IPS-20b (cell line): ENCODE results near the gene RBFOX2.
"Not testable (repeated sequence)": the region's sequence is repeated elsewhere in the genome, so short reads cannot be mapped to it uniquely, and the experiment has no call there.

ENCODE experiments used
- H3K27ac ChIP-seq: one replicate; pipeline ENCODE4 v1.5.1; 2013; ENCODE audit warnings: low read length
- H3K27me3 ChIP-seq: 2 replicates; pipeline ENCODE4 v1.6.1; 2013; ENCODE audit warnings: mild to moderate bottlenecking, low read length, inconsistent platforms; ENCODE audit not compliant: insufficient read depth
- H3K36me3 ChIP-seq: 2 replicates; pipeline ENCODE4 v1.6.1; 2013; ENCODE audit warnings: low read depth, mild to moderate bottlenecking, inconsistent platforms, low read length, moderate library complexity; ENCODE audit not compliant: insufficient read depth
- H3K4me1 ChIP-seq: 2 replicates; pipeline ENCODE4 v1.6.1; 2013; ENCODE audit warnings: mild to moderate bottlenecking, control low read depth, inconsistent platforms, low read length, moderate library complexity; ENCODE audit not compliant: insufficient read depth
- H3K4me3 ChIP-seq: 2 replicates; pipeline ENCODE4 v1.5.1; 2013; ENCODE audit warnings: mild to moderate bottlenecking, low read length, inconsistent platforms
- H3K9ac ChIP-seq: 2 replicates; pipeline ENCODE4 v1.6.1; 2013; ENCODE audit warnings: low read depth, mild to moderate bottlenecking, inconsistent platforms, low read length, moderate library complexity
- H3K9me3 ChIP-seq: 2 replicates; pipeline ENCODE4 v1.6.1; 2013; ENCODE audit warnings: mild to moderate bottlenecking, low read depth, low read length, inconsistent platforms; ENCODE audit not compliant: insufficient read depth

RBFOX2 gene

GRCh38 chr22:36064358-36064757, 35.7 kb upstream of the RBFOX2 start:
- H3K27me3 ChIP-seq, result peaks cover 3% of the 10 kb centered on the region; the same call in 1 of the 2 replicates
- no peak overlapping the region for H3K9ac ChIP-seq
- H3K9me3 ChIP-seq, result no peaks in the 10 kb centered on the region
- H3K27ac ChIP-seq, result no peak overlapping the region
- H3K36me3 ChIP-seq, result no peaks in the 10 kb centered on the region
- no peak overlapping the region for H3K4me3 ChIP-seq
- peaks cover 3% of the 10 kb centered on the region; the same call in 1 of the 2 replicates for H3K4me1 ChIP-seq

GRCh38 chr22:36056980-36057379, 28.4 kb upstream of the RBFOX2 start:
- H3K9me3 ChIP-seq, result no peaks in the 10 kb centered on the region
- H3K36me3 ChIP-seq, result no peaks in the 10 kb centered on the region
- H3K4me1 ChIP-seq, result no peaks in the 10 kb centered on the region; the same call in 1 of the 2 replicates
- no peak overlapping the region for H3K27ac ChIP-seq
- no peak overlapping the region for H3K4me3 ChIP-seq
- no peaks in the 10 kb centered on the region for H3K27me3 ChIP-seq
- no peak overlapping the region for H3K9ac ChIP-seq

GRCh38 chr22:36055376-36056295, 27.0 kb upstream of the RBFOX2 start:
- Histone ChIP-seq H3K9me3 (no peaks in the 10 kb centered on the region), H3K27ac (no peak overlapping the region), H3K36me3 (no peaks in the 10 kb centered on the region), H3K27me3 (no peaks in the 10 kb centered on the region), H3K4me1 (no peaks in the 10 kb centered on the region; the same call in 1 of the 2 replicates), H3K4me3 (no peak overlapping the region), H3K9ac (no peak overlapping the region)

GRCh38 chr22:36054446-36054845, 25.8 kb upstream of the RBFOX2 start:
- not testable (repeated sequence) for H3K9ac ChIP-seq, H3K4me1 ChIP-seq, H3K9me3 ChIP-seq, H3K27ac ChIP-seq, H3K4me3 ChIP-seq, H3K36me3 ChIP-seq, H3K27me3 ChIP-seq

GRCh38 chr22:36053242-36054147, 24.9 kb upstream of the RBFOX2 start:
- Histone ChIP-seq H3K27ac (no peak overlapping the region), H3K9me3 (no peaks in the 10 kb centered on the region), H3K9ac (no peak overlapping the region), H3K4me3 (no peak overlapping the region), H3K27me3 (no peaks in the 10 kb centered on the region), H3K4me1 (no peaks in the 10 kb centered on the region; the same call in 1 of the 2 replicates), H3K36me3 (no peaks in the 10 kb centered on the region)

GRCh38 chr22:36052505-36052941, 23.9 kb upstream of the RBFOX2 start:
- Histone ChIP-seq H3K36me3 (no peaks in the 10 kb centered on the region), H3K27ac (no peak overlapping the region), H3K4me1 (no peaks in the 10 kb centered on the region; the same call in 1 of the 2 replicates), H3K9me3 (no peaks in the 10 kb centered on the region), H3K4me3 (no peak overlapping the region), H3K27me3 (no peaks in the 10 kb centered on the region), H3K9ac (no peak overlapping the region)

GRCh38 chr22:36049678-36049997, 21.0 kb upstream of the RBFOX2 start:
- no peak overlapping the region for H3K27ac ChIP-seq
- no peak overlapping the region for H3K9ac ChIP-seq
- no peaks in the 10 kb centered on the region for H3K9me3 ChIP-seq
- H3K36me3 ChIP-seq, result no peaks in the 10 kb centered on the region
- no peak overlapping the region for H3K4me3 ChIP-seq
- H3K4me1 ChIP-seq, result no peaks in the 10 kb centered on the region
- no peaks in the 10 kb centered on the region for H3K27me3 ChIP-seq

GRCh38 chr22:36048911-36049677, 20.5 kb upstream of the RBFOX2 start:
- H3K4me1 ChIP-seq, result no peaks in the 10 kb centered on the region
- no peaks in the 10 kb centered on the region for H3K9me3 ChIP-seq
- H3K4me3 ChIP-seq, result no peak overlapping the region
- no peak overlapping the region for H3K27ac ChIP-seq
- no peaks in the 10 kb centered on the region for H3K27me3 ChIP-seq
- no peaks in the 10 kb centered on the region for H3K36me3 ChIP-seq
- no peak overlapping the region for H3K9ac ChIP-seq

- H3K27me3 ChIP-seq, H3K9ac ChIP-seq, H3K4me1 ChIP-seq: not testable (repeated sequence)
These were observed 15.9 kb upstream of the RBFOX2 start for GRCh38 chr22:36044517-36044916.

GRCh38 chr22:36042240-36042639, 13.6 kb upstream of the RBFOX2 start:
- Histone ChIP-seq H3K36me3 (no peaks in the 10 kb centered on the region), H3K4me1 (no peaks in the 10 kb centered on the region), H3K9ac (no peak overlapping the region), H3K4me3 (no peak overlapping the region), H3K9me3 (no peaks in the 10 kb centered on the region), H3K27ac (no peak overlapping the region), H3K27me3 (no peaks in the 10 kb centered on the region)

More at GRCh38 chr22:36044517-36044916, 15.9 kb upstream of the RBFOX2 start:
- H3K36me3 ChIP-seq, H3K4me3 ChIP-seq, H3K9me3 ChIP-seq, H3K27ac ChIP-seq: not testable (repeated sequence)

GRCh38 chr22:36039125-36039524, 10.5 kb upstream of the RBFOX2 start:
- H3K36me3 ChIP-seq, result no peaks in the 10 kb centered on the region
- no peak overlapping the region for H3K9ac ChIP-seq
- peaks cover 6% of the 10 kb centered on the region; the same call in 1 of the 2 replicates for H3K4me1 ChIP-seq
- no peak overlapping the region for H3K27ac ChIP-seq
- H3K9me3 ChIP-seq, result no peaks in the 10 kb centered on the region
- H3K4me3 ChIP-seq, result no peak overlapping the region
- no peaks in the 10 kb centered on the region for H3K27me3 ChIP-seq
